HG03097 (cell line): ENCODE measurements around the gene OR52N5.

Experiments
- ATAC-seq: cut with Tn5 transposase; IDR thresholded peaks from one replicate; pipeline ENCODE4 v1.9.1; 2021; ENCODE audit not compliant: unreplicated experiment, low FRiP score

OR52N5 gene

DNA sequence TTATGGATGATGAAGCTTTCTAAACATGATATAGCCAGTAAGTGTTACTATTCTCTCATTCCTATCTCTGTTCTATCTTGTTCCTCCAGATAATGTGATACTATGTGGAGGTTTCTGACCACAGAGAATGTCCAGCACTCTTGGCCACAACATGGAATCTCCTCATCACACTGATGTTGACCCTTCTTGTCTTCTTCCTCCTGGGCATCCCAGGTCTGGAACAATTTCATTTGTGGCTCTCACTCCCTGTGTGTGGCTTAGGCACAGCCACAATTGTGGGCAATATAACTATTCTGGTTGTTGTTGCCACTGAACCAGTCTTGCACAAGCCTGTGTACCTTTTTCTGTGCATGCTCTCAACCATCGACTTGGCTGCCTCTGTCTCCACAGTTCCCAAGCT, 56.8 kb downstream of the OR52N5 start:
- ATAC-seq, result no peak
